GM19351 (cell line): ENCODE measurements around the gene SCTR.

ENCODE experiments used
- ATAC-seq: cut with Tn5 transposase; IDR thresholded peaks from one replicate; pipeline ENCODE4 v1.9.1; 2021; ENCODE audit warnings: mild to moderate bottlenecking, moderate library complexity; ENCODE audit not compliant: unreplicated experiment

Gene SCTR

GRCh38 chr2:119525614-119526013 lies 1.3 kb upstream of the SCTR start:
- no peak for ATAC-seq

- ATAC-seq = no peak
Measured at GRCh38 chr2:119523383-119523951, 816 bp downstream of the SCTR start.

GRCh38 chr2:119522671-119523070 lies 1.6 kb downstream of the SCTR start:
- ATAC-seq = no peak

GRCh38 chr2:119521433-119522050 lies 2.7 kb downstream of the SCTR start:
- no peak for ATAC-seq

GRCh38 chr2:119520696-119521432 lies 3.4 kb downstream of the SCTR start:
- ATAC-seq = no peak

- no peak for ATAC-seq
Measured at GRCh38 chr2:119519057-119519408, 5.2 kb downstream of the SCTR start.

GRCh38 chr2:119518401-119519056 lies 5.8 kb downstream of the SCTR start:
- ATAC-seq = no peak

GRCh38 chr2:119517433-119517832 lies 6.8 kb downstream of the SCTR start:
- peak; percentile 99 for ATAC-seq

- no peak for ATAC-seq
Measured at GRCh38 chr2:119516121-119516520, 8.2 kb downstream of the SCTR start.

- no peak for ATAC-seq
Measured at GRCh38 chr2:119513832-119514231, 10.5 kb downstream of the SCTR start.

GRCh38 chr2:119512946-119513345 lies 11.3 kb downstream of the SCTR start:
- no peak for ATAC-seq

GRCh38 chr2:119511989-119512388 lies 12.3 kb downstream of the SCTR start:
- no peak for ATAC-seq

- ATAC-seq = no peak
Measured at GRCh38 chr2:119508756-119509155, 15.5 kb downstream of the SCTR start.

GRCh38 chr2:119496682-119497081 lies 27.6 kb downstream of the SCTR start:
- ATAC-seq = no peak

GRCh38 chr2:119495948-119496347 lies 28.3 kb downstream of the SCTR start:
- no peak for ATAC-seq

- ATAC-seq = no peak
Measured at GRCh38 chr2:119494163-119494790, 30.0 kb downstream of the SCTR start.

- no peak for ATAC-seq
Measured at GRCh38 chr2:119491776-119492525, 32.3 kb downstream of the SCTR start.

GRCh38 chr2:119490653-119491195 lies 33.6 kb downstream of the SCTR start:
- no peak for ATAC-seq

GRCh38 chr2:119490106-119490505 lies 34.2 kb downstream of the SCTR start:
- no peak for ATAC-seq

GRCh38 chr2:119489232-119489952 lies 34.9 kb downstream of the SCTR start:
- ATAC-seq = no peak
